ENCODE results near the gene HGFAC. TPM values are rescaled to one million over a fixed set of nuclear protein-coding genes. Genes with fewer than 3 reads are reported as not detected.

HGFAC gene
- total and polyA plus RNA-seq, 2 donors: 0.19 to 1.2 TPM

DNA sequence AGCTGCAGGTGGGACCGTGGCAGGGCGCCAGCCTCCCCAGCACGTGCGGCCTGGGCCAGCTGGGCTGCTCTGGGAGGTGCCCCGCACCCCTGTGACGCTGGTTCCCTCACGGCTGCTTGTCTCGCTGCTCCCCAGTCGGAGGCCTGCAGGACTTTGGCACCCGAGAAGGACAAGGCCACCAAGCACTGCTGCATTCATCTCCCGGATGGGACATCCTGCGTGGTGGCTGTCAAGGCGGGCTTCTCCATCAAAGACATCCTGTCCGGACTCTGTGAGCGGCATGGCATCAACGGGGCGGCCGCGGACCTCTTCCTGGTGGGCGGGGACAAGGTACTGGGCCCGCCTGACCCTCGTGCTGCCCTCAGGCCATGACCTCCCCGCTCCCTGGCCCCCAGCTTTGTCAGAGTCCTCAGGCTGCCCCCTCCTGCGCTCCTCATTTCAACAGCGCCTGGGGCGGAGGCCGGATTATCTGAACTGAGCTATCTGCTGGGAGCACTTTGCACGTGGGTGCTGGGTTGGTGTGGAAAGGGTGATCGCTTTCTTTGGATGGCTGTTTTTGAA is 19.4 kb upstream of the HGFAC start:
- Histone ChIP-seq H3K4me3 (ENCODE audit: low read length in 2 of 2) (no peak overlapping the region), H3K4me1 (ENCODE audit: control insufficient read depth in 2 of 2, insufficient read depth in 2 of 2, low read length in 2 of 2) (peaks cover 0 to 2% of the 10 kb centered on the region in 2 donors), H3K9me3 (ENCODE audit: control insufficient read depth in 2 of 2, insufficient read depth in 1 of 2, low read length in 1 of 2) (no peaks in the 10 kb centered on the region), H3K27me3 (ENCODE audit: control insufficient read depth in 2 of 2, insufficient read depth in 1 of 2, low read length in 1 of 2) (no peaks in the 10 kb centered on the region), H3K27ac (ENCODE audit: low read depth in 1 of 2, low read length in 1 of 2) (no peak overlapping the region), H3K36me3 (ENCODE audit: control insufficient read depth in 2 of 2, insufficient read depth in 2 of 2, low read length in 1 of 2) (peaks cover 0 to 2% of the 10 kb centered on the region in 2 donors)
- 95% methylated on average over 29 of the region's 29 CpGs for WGBS
- DNase-seq (ENCODE audit: low read depth in 6 of 9, low spot score in 9 of 9): no peak

DNA sequence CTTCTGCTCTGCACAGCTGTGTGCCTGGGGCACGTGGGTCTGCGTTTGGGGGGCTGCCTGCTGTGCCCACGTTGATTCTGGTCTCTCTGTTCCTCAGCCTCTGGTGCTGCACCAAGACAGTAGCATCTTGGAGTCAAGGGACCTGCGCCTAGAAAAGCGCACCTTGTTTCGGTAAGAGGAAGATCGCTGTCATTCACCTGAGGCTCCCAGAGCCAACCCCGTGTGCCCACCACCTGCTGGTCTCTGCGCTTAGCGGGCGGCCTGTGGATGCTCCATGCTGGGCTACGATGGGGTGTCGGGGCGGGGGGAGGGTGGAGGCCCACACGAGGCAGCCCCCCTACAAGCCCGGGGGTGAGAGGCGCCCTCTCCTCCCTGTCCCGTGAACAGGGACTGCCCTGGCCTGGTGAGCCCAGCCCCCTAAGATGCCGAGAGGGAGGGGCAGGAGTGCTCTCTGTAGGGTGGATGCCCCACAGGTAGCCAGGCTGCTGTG is 18.9 kb upstream of the HGFAC start:
- no peak overlapping the region for H3K4me3 ChIP-seq (ENCODE audit: low read length in 2 of 2)
- no peak for DNase-seq (ENCODE audit: low read depth in 6 of 9, low spot score in 9 of 9)
- WGBS: 95% methylated on average over 19 of the region's 19 CpGs

DNA sequence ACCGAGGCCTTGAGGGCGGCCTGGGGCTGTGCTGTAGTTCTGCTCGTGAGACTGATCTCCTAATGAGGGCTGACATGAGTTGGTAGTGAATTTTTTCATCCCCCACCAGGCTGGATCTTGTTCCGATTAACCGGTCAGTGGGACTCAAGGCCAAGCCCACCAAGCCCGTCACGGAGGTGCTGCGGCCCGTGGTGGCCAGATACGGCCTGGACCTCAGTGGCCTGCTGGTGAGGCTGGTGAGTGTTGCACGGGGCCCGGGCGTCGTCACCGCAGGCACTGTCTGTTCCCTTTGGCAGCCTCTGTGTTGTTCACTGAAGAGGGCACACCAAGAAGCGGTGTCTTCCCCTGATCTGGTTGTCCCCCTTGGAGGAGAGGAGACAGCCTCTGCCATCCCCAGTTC is 18.4 kb upstream of the HGFAC start:
- H3K27me3 ChIP-seq (ENCODE audit: control insufficient read depth in 2 of 2, insufficient read depth in 1 of 2, low read length in 1 of 2): no peaks in the 10 kb centered on the region
- no peak for DNase-seq (ENCODE audit: low read depth in 6 of 9, low spot score in 9 of 9)
- WGBS: 98% methylated on average over 16 of the region's 16 CpGs
- no peak overlapping the region for H3K27ac ChIP-seq (ENCODE audit: low read depth in 1 of 2, low read length in 1 of 2)
- H3K36me3 ChIP-seq (ENCODE audit: control insufficient read depth in 2 of 2, insufficient read depth in 2 of 2, low read length in 1 of 2): peaks cover 0 to 2% of the 10 kb centered on the region in 2 donors
- no peaks in the 10 kb centered on the region for H3K9me3 ChIP-seq (ENCODE audit: control insufficient read depth in 2 of 2, insufficient read depth in 1 of 2, low read length in 1 of 2)
- no peak overlapping the region for H3K4me3 ChIP-seq (ENCODE audit: low read length in 2 of 2)
- peaks cover 0 to 2% of the 10 kb centered on the region in 2 donors for H3K4me1 ChIP-seq (ENCODE audit: control insufficient read depth in 2 of 2, insufficient read depth in 2 of 2, low read length in 2 of 2)

More for the DNA sequence above, 18.9 kb upstream of the HGFAC start:
- peaks cover 0 to 2% of the 10 kb centered on the region in 2 donors for H3K4me1 ChIP-seq (ENCODE audit: control insufficient read depth in 2 of 2, insufficient read depth in 2 of 2, low read length in 2 of 2)
- H3K36me3 ChIP-seq (ENCODE audit: control insufficient read depth in 2 of 2, insufficient read depth in 2 of 2, low read length in 1 of 2): peaks cover 0 to 2% of the 10 kb centered on the region in 2 donors
- no peak overlapping the region for H3K27ac ChIP-seq (ENCODE audit: low read depth in 1 of 2, low read length in 1 of 2)
- H3K9me3 ChIP-seq (ENCODE audit: control insufficient read depth in 2 of 2, insufficient read depth in 1 of 2, low read length in 1 of 2): no peaks in the 10 kb centered on the region
- H3K27me3 ChIP-seq (ENCODE audit: control insufficient read depth in 2 of 2, insufficient read depth in 1 of 2, low read length in 1 of 2): no peaks in the 10 kb centered on the region

DNA sequence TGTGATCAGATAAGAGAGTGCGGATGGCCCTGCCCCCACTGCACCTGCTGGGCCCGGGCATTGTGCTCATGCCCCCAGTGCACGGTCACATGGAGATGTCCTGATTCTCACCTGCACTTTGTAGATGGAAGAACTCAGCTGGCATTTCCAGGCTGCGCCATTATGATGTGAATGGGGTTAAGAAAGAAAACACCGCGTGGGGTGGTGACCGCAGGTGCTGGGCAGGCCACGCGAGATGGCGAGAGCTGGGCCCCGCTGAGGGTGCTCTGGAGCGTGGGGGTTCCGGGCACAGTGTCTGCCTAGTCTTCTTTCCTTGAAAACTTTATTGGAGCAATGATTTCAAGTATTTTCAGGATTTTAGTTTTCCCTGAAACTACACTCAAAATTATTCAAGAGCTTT is 17.8 kb upstream of the HGFAC start:
- H3K27me3 ChIP-seq (ENCODE audit: control insufficient read depth in 2 of 2, insufficient read depth in 1 of 2, low read length in 1 of 2): no peaks in the 10 kb centered on the region

DNA sequence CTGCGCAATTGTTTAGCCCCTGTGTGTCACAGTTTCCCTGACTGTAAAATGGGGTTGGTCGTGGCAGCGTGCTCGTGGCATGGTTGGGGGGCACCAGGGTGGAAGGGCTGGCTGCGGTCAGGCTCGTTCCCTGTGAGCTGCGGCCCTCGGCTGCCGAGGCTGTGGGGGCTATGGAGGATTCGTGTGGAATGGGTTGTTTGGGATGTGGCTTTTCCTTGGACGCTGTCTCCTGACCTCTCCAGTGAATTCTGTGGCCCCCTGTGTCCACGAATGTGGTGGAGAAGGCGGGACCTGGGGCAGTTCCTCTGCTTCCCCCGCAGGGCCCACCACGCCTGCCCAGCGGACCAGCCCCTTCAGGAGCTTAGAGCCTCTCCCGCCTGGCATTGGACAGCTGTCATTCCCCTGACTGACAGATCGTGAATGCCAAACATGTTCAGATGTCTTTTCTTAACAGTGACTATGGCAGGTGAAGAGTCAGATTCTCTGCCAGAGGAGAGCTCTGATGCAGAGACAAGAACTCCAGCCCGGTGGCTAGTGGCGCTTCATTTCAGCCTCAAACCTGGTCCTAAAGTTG is 17.2 kb upstream of the HGFAC start:
- 95% methylated on average over 20 of the region's 20 CpGs for WGBS

More for the DNA sequence above, 17.8 kb upstream of the HGFAC start:
- 96% methylated on average over 13 of the region's 13 CpGs for WGBS
- Histone ChIP-seq H3K36me3 (ENCODE audit: control insufficient read depth in 2 of 2, insufficient read depth in 2 of 2, low read length in 1 of 2) (peaks cover 0 to 2% of the 10 kb centered on the region in 2 donors), H3K4me1 (ENCODE audit: control insufficient read depth in 2 of 2, insufficient read depth in 2 of 2, low read length in 2 of 2) (peaks cover 0 to 2% of the 10 kb centered on the region in 2 donors), H3K9me3 (ENCODE audit: control insufficient read depth in 2 of 2, insufficient read depth in 1 of 2, low read length in 1 of 2) (no peaks in the 10 kb centered on the region), H3K27ac (ENCODE audit: low read depth in 1 of 2, low read length in 1 of 2) (no peak overlapping the region), H3K4me3 (ENCODE audit: low read length in 2 of 2) (no peak overlapping the region)
- DNase-seq (ENCODE audit: low read depth in 6 of 9, low spot score in 9 of 9): no peak

DNA sequence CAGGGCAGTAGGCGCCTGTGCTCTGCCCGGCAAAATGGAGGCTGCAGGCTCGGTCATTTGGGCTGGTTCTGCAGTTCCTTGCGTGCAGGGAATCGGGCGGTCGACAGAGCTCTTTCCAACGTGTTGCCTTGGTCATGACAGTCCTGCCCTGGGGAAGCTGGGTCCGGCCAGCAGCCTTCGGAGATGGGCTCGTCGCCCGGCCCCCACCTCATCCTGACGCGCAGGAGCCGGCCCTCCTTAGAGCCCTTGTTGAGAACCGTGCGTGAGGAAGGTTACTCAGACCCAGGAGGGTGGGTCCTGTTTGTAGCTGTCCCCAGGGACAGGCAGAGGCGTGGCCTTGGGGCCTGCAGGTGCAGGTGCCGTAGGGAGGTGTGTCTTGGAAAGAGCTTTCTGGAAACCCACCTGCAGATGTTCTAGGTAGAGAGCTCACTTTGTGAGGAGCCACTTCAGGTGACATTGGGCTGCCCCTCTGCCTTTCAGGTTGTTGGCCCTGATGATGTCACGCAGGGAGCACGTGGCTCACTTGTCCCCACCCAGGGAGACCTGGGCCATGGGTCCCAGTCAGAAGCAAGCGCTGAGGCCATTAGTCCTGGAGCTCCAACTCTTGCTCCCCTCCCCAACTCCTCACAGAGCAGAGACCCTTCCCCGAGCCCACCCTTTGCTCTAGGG is 15.2 kb upstream of the HGFAC start:
- H3K36me3 ChIP-seq (ENCODE audit: control insufficient read depth in 2 of 2, insufficient read depth in 2 of 2, low read length in 1 of 2): peaks cover 0 to 2% of the 10 kb centered on the region in 2 donors
- WGBS: 97% methylated on average over 24 of the region's 24 CpGs
- H3K27ac ChIP-seq (ENCODE audit: low read depth in 1 of 2, low read length in 1 of 2): no peak overlapping the region
- H3K27me3 ChIP-seq (ENCODE audit: control insufficient read depth in 2 of 2, insufficient read depth in 1 of 2, low read length in 1 of 2): no peaks in the 10 kb centered on the region
- H3K4me1 ChIP-seq (ENCODE audit: control insufficient read depth in 2 of 2, insufficient read depth in 2 of 2, low read length in 2 of 2): peaks cover 0 to 4% of the 10 kb centered on the region in 2 donors
- no peak for DNase-seq (ENCODE audit: low read depth in 6 of 9, low spot score in 9 of 9)
- H3K4me3 ChIP-seq (ENCODE audit: low read length in 2 of 2): no peak overlapping the region
- no peaks in the 10 kb centered on the region for H3K9me3 ChIP-seq (ENCODE audit: control insufficient read depth in 2 of 2, insufficient read depth in 1 of 2, low read length in 1 of 2)

More for the DNA sequence above, 17.2 kb upstream of the HGFAC start:
- DNase-seq (ENCODE audit: low read depth in 6 of 9, low spot score in 9 of 9): no peak
- Histone ChIP-seq H3K9me3 (ENCODE audit: control insufficient read depth in 2 of 2, insufficient read depth in 1 of 2, low read length in 1 of 2) (no peaks in the 10 kb centered on the region), H3K4me3 (ENCODE audit: low read length in 2 of 2) (no peak overlapping the region), H3K4me1 (ENCODE audit: control insufficient read depth in 2 of 2, insufficient read depth in 2 of 2, low read length in 2 of 2) (peaks cover 0 to 2% of the 10 kb centered on the region in 2 donors), H3K27me3 (ENCODE audit: control insufficient read depth in 2 of 2, insufficient read depth in 1 of 2, low read length in 1 of 2) (no peaks in the 10 kb centered on the region), H3K36me3 (ENCODE audit: control insufficient read depth in 2 of 2, insufficient read depth in 2 of 2, low read length in 1 of 2) (peaks cover 0 to 2% of the 10 kb centered on the region in 2 donors), H3K27ac (ENCODE audit: low read depth in 1 of 2, low read length in 1 of 2) (no peak overlapping the region)

DNA sequence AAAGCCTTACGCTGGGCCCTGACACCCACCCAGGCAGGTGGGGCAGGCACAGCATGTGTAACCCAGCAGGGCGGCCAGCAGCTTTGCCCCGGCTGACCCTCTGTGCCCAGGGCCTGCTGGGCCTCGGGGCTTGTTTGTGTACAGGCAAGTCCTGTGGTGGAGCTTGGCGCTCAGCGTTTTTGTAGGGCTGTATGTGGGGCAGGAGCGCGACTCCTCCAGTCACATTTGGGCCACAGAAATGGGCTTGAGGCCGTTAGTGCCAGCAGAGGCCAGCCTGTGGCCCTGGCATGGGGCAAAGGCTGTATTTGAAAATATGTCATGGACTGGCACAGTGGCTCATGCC is 14.7 kb upstream of the HGFAC start:
- Histone ChIP-seq H3K27ac (ENCODE audit: low read depth in 1 of 2, low read length in 1 of 2) (no peak overlapping the region), H3K27me3 (ENCODE audit: control insufficient read depth in 2 of 2, insufficient read depth in 1 of 2, low read length in 1 of 2) (no peaks in the 10 kb centered on the region), H3K9me3 (ENCODE audit: control insufficient read depth in 2 of 2, insufficient read depth in 1 of 2, low read length in 1 of 2) (no peaks in the 10 kb centered on the region), H3K4me3 (ENCODE audit: low read length in 2 of 2) (no peak overlapping the region), H3K4me1 (ENCODE audit: control insufficient read depth in 2 of 2, insufficient read depth in 2 of 2, low read length in 2 of 2) (peaks cover 0 to 4% of the 10 kb centered on the region in 2 donors), H3K36me3 (ENCODE audit: control insufficient read depth in 2 of 2, insufficient read depth in 2 of 2, low read length in 1 of 2) (peaks cover 0 to 2% of the 10 kb centered on the region in 2 donors)
- WGBS: 96% methylated on average over 9 of the region's 9 CpGs
- no peak for DNase-seq (ENCODE audit: low read depth in 6 of 9, low spot score in 9 of 9)

DNA sequence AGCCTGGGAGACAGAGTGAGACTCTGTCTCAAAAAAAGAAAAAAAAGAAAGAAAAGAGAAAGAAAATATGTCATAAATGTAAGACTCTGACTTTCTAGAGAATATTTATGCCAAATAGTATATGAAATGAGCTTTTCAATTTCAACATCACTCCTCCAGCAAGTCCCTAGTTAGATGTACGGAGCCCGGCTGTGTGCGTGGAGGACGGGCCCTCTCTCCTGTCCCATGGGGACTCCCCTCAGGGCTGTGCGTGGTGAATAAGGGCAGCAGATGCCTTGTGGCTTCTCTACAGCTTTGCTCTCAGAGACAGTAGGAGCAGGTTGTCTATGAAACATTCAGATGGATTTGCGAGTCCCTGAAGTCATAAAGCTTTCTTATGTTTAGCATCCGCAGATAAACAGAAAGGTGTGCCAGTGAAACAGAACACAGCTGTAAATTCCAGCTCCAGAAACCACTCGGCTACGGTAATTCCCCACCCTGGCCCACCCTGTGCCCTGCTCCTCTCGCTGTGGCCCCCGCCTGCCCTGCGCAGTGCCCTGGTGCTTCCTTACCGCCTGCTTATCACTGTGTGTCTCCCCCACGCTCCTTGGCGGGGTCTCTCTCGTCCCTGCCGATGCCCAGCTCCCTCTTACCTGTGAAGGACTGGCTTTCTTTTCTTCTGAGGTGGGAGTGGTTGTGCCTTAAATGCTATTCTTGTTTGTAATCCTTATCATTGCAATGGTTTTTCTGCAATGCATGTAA is 13.9 kb upstream of the HGFAC start:
- no peaks in the 10 kb centered on the region for H3K9me3 ChIP-seq (ENCODE audit: control insufficient read depth in 2 of 2, insufficient read depth in 1 of 2, low read length in 1 of 2)
- H3K36me3 ChIP-seq (ENCODE audit: control insufficient read depth in 2 of 2, insufficient read depth in 2 of 2, low read length in 1 of 2): peaks cover 0 to 2% of the 10 kb centered on the region in 2 donors
- H3K4me3 ChIP-seq (ENCODE audit: low read length in 2 of 2): no peak overlapping the region
- DNase-seq (ENCODE audit: low read depth in 6 of 9, low spot score in 9 of 9): no peak
- peaks cover 0 to 4% of the 10 kb centered on the region in 2 donors for H3K4me1 ChIP-seq (ENCODE audit: control insufficient read depth in 2 of 2, insufficient read depth in 2 of 2, low read length in 2 of 2)
- WGBS: 98% methylated on average over 17 of the region's 17 CpGs
- H3K27me3 ChIP-seq (ENCODE audit: control insufficient read depth in 2 of 2, insufficient read depth in 1 of 2, low read length in 1 of 2): no peaks in the 10 kb centered on the region
- no peak overlapping the region for H3K27ac ChIP-seq (ENCODE audit: low read depth in 1 of 2, low read length in 1 of 2)

DNA sequence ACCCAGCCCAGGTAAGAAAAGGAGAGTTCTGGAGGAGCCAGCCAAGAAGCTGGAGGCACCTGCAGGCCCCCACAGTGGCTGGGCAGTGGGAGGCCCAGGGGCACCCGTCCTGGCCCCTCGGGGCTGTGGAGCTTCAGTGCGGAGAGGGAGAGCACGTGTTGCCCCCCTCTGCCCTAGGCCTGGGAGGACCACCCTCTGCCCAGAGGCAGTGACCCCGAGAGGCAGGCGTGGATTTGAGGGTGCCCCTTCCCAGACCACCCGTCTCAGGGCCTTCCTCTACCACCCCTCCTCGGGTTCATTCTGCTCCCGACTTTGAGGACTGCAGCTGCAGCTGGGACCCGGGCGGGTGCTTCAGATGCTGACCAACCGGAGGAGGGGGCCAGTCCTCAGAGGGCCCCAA is 12.1 kb upstream of the HGFAC start:
- H3K9me3 ChIP-seq (ENCODE audit: control insufficient read depth in 2 of 2, insufficient read depth in 1 of 2, low read length in 1 of 2): no peaks in the 10 kb centered on the region
- no peaks in the 10 kb centered on the region for H3K27me3 ChIP-seq (ENCODE audit: control insufficient read depth in 2 of 2, insufficient read depth in 1 of 2, low read length in 1 of 2)
- peaks cover 0 to 3% of the 10 kb centered on the region in 2 donors for H3K36me3 ChIP-seq (ENCODE audit: control insufficient read depth in 2 of 2, insufficient read depth in 2 of 2, low read length in 1 of 2)
- H3K4me3 ChIP-seq (ENCODE audit: low read length in 2 of 2): no peak overlapping the region
- 92% methylated on average over 12 of the region's 12 CpGs for WGBS
- peaks cover 0 to 4% of the 10 kb centered on the region in 2 donors for H3K4me1 ChIP-seq (ENCODE audit: control insufficient read depth in 2 of 2, insufficient read depth in 2 of 2, low read length in 2 of 2)
- no peak overlapping the region for H3K27ac ChIP-seq (ENCODE audit: low read depth in 1 of 2, low read length in 1 of 2)
- no peak for DNase-seq (ENCODE audit: low read depth in 6 of 9, low spot score in 9 of 9)
